Measurements from ENCODE around the gene CACNB2. TPM values are rescaled to one million over a fixed set of nuclear protein-coding genes. Genes with fewer than 3 reads are reported as not detected.

The CACNB2 gene
- total and polyA plus RNA-seq, 2 donors (not counting 3 experiments of a cell fraction or from before 2014, with no cell fraction given): not detected

DNA sequence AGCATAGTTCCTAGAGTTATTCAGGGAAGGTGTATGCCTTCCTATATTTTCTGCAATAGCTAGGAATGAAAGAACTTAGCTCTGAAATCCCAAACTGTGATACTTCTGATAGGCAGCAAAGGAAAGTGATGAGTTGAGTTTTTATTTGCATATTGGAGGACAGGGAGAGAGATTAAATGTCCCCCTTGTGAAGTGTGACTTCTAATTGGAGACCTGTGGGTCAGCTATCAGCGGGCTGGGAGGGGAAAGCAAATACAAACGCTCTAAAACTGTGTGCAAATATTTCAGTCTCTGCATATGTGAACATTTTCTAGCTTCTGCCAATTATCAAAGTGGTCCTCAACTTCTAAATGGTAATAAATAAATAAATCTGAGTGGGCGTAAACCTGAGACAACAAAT, 203.3 kb downstream of the CACNB2 start:
- Histone ChIP-seq H3K27ac (ENCODE audit: insufficient read depth, low read depth, low read length) (no peak overlapping the region), H3K4me2 (ENCODE audit: insufficient read depth, low read length) (no peak overlapping the region), H2AFZ (ENCODE audit: low read depth, low read length) (no peak overlapping the region), H3K9me3 (replicated peaks; ENCODE audit: control insufficient read depth, insufficient read depth, low read length) (no peaks in the 10 kb centered on the region), H3K27me3 (ENCODE audit: control insufficient read depth in 2 of 2, insufficient read depth in 2 of 2, low read length in 2 of 2) (no peaks in the 10 kb centered on the region), H3K79me2 (ENCODE audit: control insufficient read depth, insufficient read depth, low read length) (no peaks in the 10 kb centered on the region), H4K20me1 (replicated peaks; ENCODE audit: control insufficient read depth, extremely low read depth, insufficient read depth, low read length) (no peaks in the 10 kb centered on the region), H3K4me1 (ENCODE audit: control insufficient read depth, extremely low read depth, insufficient read depth, low read length) (no peaks in the 10 kb centered on the region), H3K9me1 (replicated peaks; ENCODE audit: control insufficient read depth, extremely low read depth, insufficient read depth, low read length) (no peaks in the 10 kb centered on the region), H3K36me3 (ENCODE audit: control insufficient read depth in 2 of 2, extremely low read depth in 1 of 2, insufficient read depth in 2 of 2, low read length in 2 of 2) (no peaks in the 10 kb centered on the region), H3K9ac (replicated peaks; ENCODE audit: extremely low read depth, insufficient read depth, low read length) (no peak overlapping the region), H3K4me3 (replicated peaks in 1 of 3; ENCODE audit: insufficient read depth in 1 of 3, low read depth in 1 of 3, low read length in 3 of 3) (no peak overlapping the region)
- intact Hi-C loops (cut with micrococcal nuclease) (no loop called here), dilution Hi-C loops (cut with MboI; ENCODE audit: extremely low pct_ligation_motif_present, low sequenced_read_pairs) (no loop called here)
- no peak for FAIRE-seq
- DNase-seq (ENCODE audit: low read depth, low spot score): no peak
- ChIA-PET POLR2A (no interaction called here), CTCF (no interaction called here)
- no TSS peak for BruUV-seq (replicated peaks)
- TF ChIP-seq, protein P1, sequence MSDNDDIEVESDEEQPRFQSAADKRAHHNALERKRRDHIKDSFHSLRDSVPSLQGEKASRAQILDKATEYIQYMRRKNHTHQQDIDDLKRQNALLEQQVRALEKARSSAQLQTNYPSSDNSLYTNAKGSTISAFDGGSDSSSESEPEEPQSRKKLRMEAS (IDR thresholded peaks at IDR 0.05; ENCODE audit: insufficient read depth, insufficient read length): no peak
- TF ChIP-seq POLR2A (IDR thresholded peaks at IDR 0.05; ENCODE audit: low read depth, low read length): no peak
- TF ChIP-seq MYC (IDR thresholded peaks at IDR 0.05; ENCODE audit: low read depth, low read length): no peak
- no peak for TF ChIP-seq JUN (IDR thresholded peaks at IDR 0.05; ENCODE audit: borderline replicate concordance, insufficient read depth, insufficient read length, low read depth)
- no peak for TF ChIP-seq FOS (IDR thresholded peaks at IDR 0.05; ENCODE audit: borderline replicate concordance, insufficient read depth, low read length)
- no peak for TF ChIP-seq EZH2 (IDR thresholded peaks at IDR 0.05; ENCODE audit: borderline replicate concordance, low read depth, low read length, severe bottlenecking)
- TF ChIP-seq GATA2 (IDR thresholded peaks at IDR 0.05; ENCODE audit: insufficient read depth, insufficient read length, low read depth, low read length): no peak
- TF ChIP-seq POLR2AphosphoS5 (IDR thresholded peaks at IDR 0.05; ENCODE audit: insufficient read depth, low read depth, low read length): no peak
- TF ChIP-seq, protein P2, sequence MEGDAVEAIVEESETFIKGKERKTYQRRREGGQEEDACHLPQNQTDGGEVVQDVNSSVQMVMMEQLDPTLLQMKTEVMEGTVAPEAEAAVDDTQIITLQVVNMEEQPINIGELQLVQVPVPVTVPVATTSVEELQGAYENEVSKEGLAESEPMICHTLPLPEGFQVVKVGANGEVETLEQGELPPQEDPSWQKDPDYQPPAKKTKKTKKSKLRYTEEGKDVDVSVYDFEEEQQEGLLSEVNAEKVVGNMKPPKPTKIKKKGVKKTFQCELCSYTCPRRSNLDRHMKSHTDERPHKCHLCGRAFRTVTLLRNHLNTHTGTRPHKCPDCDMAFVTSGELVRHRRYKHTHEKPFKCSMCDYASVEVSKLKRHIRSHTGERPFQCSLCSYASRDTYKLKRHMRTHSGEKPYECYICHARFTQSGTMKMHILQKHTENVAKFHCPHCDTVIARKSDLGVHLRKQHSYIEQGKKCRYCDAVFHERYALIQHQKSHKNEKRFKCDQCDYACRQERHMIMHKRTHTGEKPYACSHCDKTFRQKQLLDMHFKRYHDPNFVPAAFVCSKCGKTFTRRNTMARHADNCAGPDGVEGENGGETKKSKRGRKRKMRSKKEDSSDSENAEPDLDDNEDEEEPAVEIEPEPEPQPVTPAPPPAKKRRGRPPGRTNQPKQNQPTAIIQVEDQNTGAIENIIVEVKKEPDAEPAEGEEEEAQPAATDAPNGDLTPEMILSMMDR (IDR thresholded peaks at IDR 0.05; ENCODE audit: extremely low read depth in 1 of 2, insufficient read depth in 1 of 2, low read depth in 1 of 2, low read length in 2 of 2): no peak

Measured in endothelial cell of umbilical vein (primary cell).